Right atrium auricular region (tissue), 2 donors: ENCODE data around the gene TRHDE. TPM values are rescaled to one million over a fixed set of nuclear protein-coding genes. Genes with fewer than 3 reads are reported as not detected.
"Not testable (repeated sequence)": the region's sequence is repeated elsewhere in the genome, so short reads cannot be mapped to it uniquely, and the experiment has no call there.

Source experiments
- DNase-seq: peaks from one replicate; pipeline ENCODE4 v3.0.0-alpha.2; 2019; ENCODE audit warnings: low spot score
- H3K27ac ChIP-seq, 2 donors: fragments of 200-600 bp; sonication (generic); 1 replicate in 1 of 2; 2 replicates in 1 of 2; pipeline ENCODE4 v1.5.1; 2016 to 2019
- H3K27me3 ChIP-seq, 2 donors: fragments of 200-600 bp; sonication (generic); one replicate each; pipeline versions ENCODE4 v1.5.1 to v1.6.0; 2017 to 2019
- H3K36me3 ChIP-seq: fragments of 200-600 bp; sonication (generic); one replicate; pipeline ENCODE4 v1.5.1; 2016
- H3K4me1 ChIP-seq, 2 donors: fragments of 200-600 bp; sonication (generic); one replicate each; pipeline versions ENCODE4 v1.5.1 to v1.6.0; 2017 to 2019
- H3K4me3 ChIP-seq, 2 donors: fragments of 200-600 bp; sonication (generic); 1 replicate in 1 of 2; 2 replicates in 1 of 2; pipeline ENCODE4 v1.5.1; 2017 to 2019; ENCODE audit warnings: mild to moderate bottlenecking in 1 of 2, moderate library complexity in 1 of 2
- H3K9me3 ChIP-seq, 2 donors: fragments of 200-600 bp; sonication (generic); one replicate each; pipeline ENCODE4 v1.5.1; 2019
- total RNA-seq, 2 donors: library from RNA; depleted of rRNA; stranded (reverse); fragments of >200 nt; gene quantifications; one replicate each; pipeline ENCODE4 v1.1.0, GENCODE V29; 2016
- TF ChIP-seq, protein P1 (sequence below), 2 donors: fragments of 200-600 bp; sonication (generic); IDR thresholded peaks; one replicate each; pipeline ENCODE4 v1.5.1; 2019; ENCODE audit warnings: antibody characterized with exemption in 2 of 2

TRHDE gene
- total RNA-seq, 2 donors from 2014 or later, result 0.37 to 3.4 TPM

DNA sequence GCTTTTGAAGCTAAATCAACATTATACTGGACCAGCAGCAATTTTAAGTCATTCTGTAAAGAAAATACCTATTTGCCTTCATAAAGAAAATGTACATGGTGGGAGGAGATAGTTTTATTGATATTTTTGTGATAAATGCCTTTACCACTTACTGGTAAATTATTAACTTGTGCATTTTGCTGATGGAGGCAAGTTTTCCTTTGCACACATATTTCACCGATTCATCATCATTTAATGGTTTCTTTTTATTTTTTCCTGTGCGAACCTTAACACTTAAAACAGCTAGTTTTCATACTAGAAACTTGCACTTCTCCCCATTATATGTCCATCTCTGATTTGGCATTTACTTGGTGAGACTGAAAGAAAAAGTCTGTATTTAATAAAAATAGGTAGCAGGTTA lies 239.3 kb downstream of the TRHDE start:
- no peak overlapping the region for H3K4me3 ChIP-seq
- H3K4me1 ChIP-seq, result no peaks in the 10 kb centered on the region
- DNase-seq, result no peak
- H3K27me3 ChIP-seq, result no peaks in the 10 kb centered on the region
- no peaks in the 10 kb centered on the region for H3K36me3 ChIP-seq
- TF ChIP-seq, protein P1, sequence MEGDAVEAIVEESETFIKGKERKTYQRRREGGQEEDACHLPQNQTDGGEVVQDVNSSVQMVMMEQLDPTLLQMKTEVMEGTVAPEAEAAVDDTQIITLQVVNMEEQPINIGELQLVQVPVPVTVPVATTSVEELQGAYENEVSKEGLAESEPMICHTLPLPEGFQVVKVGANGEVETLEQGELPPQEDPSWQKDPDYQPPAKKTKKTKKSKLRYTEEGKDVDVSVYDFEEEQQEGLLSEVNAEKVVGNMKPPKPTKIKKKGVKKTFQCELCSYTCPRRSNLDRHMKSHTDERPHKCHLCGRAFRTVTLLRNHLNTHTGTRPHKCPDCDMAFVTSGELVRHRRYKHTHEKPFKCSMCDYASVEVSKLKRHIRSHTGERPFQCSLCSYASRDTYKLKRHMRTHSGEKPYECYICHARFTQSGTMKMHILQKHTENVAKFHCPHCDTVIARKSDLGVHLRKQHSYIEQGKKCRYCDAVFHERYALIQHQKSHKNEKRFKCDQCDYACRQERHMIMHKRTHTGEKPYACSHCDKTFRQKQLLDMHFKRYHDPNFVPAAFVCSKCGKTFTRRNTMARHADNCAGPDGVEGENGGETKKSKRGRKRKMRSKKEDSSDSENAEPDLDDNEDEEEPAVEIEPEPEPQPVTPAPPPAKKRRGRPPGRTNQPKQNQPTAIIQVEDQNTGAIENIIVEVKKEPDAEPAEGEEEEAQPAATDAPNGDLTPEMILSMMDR (IDR thresholded peaks at IDR 0.05), result no peak
- H3K27ac ChIP-seq, result no peak overlapping the region
- no peaks in the 10 kb centered on the region for H3K9me3 ChIP-seq

DNA sequence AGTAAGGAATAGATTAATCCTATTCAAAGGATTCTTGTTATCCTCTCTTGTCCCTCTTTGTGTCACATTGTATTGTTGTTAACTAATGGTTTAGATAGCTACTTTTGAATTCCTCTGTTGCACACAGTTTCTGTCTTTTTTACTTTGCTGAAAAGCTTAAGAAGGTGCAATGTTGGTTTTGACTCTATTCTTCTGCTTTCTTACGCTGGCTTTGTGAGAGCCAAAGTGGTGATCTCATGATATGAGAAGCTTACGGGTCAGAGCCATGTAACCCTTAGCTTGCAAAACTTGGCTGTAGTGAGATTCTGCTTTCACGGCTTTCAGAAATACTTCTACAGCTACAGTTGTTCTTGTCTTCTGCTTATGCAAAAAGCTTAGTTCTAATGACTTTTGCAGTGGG lies 239.7 kb downstream of the TRHDE start:
- DNase-seq, result no peak
- TF ChIP-seq, protein P1 (IDR thresholded peaks at IDR 0.05), result no peak
- no peak overlapping the region for H3K4me3 ChIP-seq
- no peaks in the 10 kb centered on the region for H3K4me1 ChIP-seq
- H3K36me3 ChIP-seq, result no peaks in the 10 kb centered on the region
- no peak overlapping the region for H3K27ac ChIP-seq
- no peaks in the 10 kb centered on the region for H3K27me3 ChIP-seq
- no peaks in the 10 kb centered on the region for H3K9me3 ChIP-seq

DNA sequence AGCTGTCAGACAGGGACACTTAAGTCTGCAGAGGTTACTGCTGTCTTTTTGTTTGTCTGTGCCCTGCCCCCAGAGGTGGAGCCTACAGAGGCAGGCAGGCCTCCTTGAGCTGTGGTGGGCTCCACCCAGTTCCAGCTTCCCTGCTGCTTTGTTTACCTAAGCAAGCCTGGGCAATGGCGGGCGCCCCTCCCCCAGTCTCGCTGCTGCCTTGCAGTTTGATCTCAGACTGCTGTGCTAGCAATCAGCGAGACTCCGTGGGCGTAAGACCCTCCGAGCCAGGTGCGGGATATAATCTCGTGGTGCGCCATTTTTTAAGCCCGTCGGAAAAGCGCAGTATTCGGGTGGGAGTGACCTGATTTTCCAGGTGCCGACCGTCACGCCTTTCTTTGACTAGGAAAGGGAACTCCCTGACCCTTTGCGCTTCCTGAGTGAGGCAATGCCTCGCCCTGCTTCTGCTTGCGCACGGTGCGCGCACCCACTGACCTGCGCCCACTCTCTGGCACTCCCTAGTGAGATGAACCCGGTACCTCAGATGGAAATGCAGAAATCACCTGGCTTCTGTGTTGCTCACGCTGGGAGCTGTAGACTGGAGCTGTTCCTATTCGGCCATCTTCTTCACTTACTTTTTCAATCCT lies 248.0 kb downstream of the TRHDE start:
- not testable (repeated sequence) for H3K9me3 ChIP-seq, H3K4me3 ChIP-seq, H3K4me1 ChIP-seq, H3K27ac ChIP-seq, H3K36me3 ChIP-seq, DNase-seq, H3K27me3 ChIP-seq

DNA sequence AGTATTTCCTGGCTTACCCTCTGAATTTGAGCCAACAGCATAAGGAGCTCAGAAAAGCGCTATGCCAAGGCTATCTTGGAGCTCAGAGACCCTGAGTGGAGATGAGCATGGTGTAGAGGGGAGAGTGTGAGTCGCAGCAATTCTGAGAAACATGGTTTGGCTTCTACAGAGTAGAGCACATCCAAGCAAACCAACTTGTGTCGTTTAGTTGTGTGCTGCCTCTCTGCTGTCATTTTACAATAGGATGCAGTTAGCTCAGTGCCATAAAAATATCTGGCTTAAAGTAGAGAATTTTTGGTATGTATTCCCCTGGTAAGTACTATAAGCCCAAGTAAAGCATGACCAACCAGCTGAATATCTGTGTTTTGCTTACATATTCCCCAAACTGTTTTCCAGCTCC lies 249.2 kb downstream of the TRHDE start:
- DNase-seq, result no peak
- H3K36me3 ChIP-seq, result no peaks in the 10 kb centered on the region
- no peak overlapping the region for H3K4me3 ChIP-seq
- H3K9me3 ChIP-seq, result no peaks in the 10 kb centered on the region
- no peaks in the 10 kb centered on the region for H3K4me1 ChIP-seq
- TF ChIP-seq, protein P1 (IDR thresholded peaks at IDR 0.05), result no peak
- no peak overlapping the region for H3K27ac ChIP-seq
- no peaks in the 10 kb centered on the region for H3K27me3 ChIP-seq

DNA sequence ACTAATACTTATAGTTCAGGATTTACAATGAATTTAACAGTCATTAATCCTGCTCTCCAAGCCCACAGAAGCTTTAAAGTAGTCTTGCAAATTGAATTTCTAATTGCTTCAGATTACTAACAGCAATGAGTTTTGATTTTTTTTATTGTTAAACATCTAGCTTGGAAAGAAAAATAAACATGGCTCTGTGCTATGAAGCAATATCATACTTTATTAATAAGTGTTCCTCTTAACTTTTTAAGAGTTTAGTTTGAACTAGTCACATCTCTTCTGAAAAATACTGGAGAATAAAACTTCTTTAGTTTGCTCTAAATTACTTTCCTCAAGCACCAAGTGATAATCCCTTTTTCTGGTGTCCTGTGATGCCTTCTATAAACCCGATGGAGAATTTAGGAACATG lies 250.2 kb downstream of the TRHDE start:
- TF ChIP-seq, protein P1 (IDR thresholded peaks at IDR 0.05), result no peak
- DNase-seq, result no peak
- H3K36me3 ChIP-seq, result no peaks in the 10 kb centered on the region
- H3K4me3 ChIP-seq, result no peak overlapping the region
- no peaks in the 10 kb centered on the region for H3K27me3 ChIP-seq
- no peak overlapping the region for H3K27ac ChIP-seq
- no peaks in the 10 kb centered on the region for H3K9me3 ChIP-seq
- H3K4me1 ChIP-seq, result no peaks in the 10 kb centered on the region

DNA sequence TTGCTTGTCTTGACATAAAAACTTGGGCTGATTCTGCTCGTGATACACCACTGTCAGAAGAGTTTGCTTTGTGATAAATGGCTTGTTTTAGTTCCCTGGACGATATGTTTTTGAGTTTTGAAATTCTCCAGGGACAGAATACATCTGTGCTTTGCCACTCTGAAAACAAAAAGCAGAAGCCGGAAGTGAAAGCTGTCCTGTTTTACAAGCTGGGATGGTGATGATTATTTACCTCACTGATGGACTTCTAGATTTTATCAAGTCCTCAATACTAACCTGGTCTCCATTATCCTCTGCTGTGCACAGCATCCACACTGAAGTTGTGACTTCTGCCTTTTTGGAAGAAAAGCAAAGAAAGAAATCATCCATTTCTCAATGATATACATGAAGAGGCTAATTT lies 251.6 kb downstream of the TRHDE start:
- TF ChIP-seq, protein P1 (IDR thresholded peaks at IDR 0.05), result no peak
- no peaks in the 10 kb centered on the region for H3K27me3 ChIP-seq
- H3K4me1 ChIP-seq, result no peaks in the 10 kb centered on the region
- no peaks in the 10 kb centered on the region for H3K9me3 ChIP-seq
- H3K36me3 ChIP-seq, result no peaks in the 10 kb centered on the region
- no peak for DNase-seq
- H3K27ac ChIP-seq, result no peak overlapping the region
- H3K4me3 ChIP-seq, result no peak overlapping the region
